ENCODE measurements around the gene SORBS1.
A peak's percentile ranks its signal among the peaks of the same experiment; 100 is the strongest.

Gene SORBS1

DNA sequence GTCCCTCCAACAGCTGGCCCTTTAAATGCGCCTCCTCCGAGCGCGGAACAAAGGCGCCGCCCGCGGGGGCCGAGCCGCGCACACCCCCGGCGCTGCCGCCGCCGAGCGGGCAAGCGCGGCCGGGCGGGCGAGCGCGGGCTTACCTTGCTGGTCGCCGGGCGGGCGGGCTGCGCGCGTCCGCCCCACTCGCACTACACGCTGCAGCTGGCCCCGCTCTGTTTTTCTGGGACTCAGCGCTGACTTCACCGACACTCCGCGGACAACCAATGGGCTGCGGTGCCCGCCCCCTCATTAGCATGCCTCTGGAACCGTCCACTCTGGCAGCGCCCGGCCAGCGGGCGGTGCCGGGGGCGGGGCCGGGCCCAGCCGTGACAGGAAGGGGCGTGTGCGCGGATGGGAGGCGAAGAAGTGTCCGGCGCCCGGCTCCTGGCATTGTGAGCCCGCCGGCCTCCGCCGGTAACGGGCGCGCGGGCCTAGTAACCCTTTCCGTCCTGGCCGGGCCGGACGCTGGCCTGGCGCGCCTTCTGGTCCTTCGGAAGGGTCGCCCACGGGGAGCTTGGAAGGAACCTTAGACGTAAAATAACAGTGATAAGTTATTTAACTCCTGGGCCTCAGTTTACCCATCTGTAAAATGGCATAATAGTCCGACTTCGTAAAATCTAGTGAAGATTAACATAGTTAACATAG lies at the start of gene SORBS1:
SORBS1 (minus strand) TSS at position 195 of the 687 bp plus-strand sequence. CDS start 120,236 bp downstream, outside the sequence.
- peak; percentile 42 to 98 (median 93) for DNase-seq

- no peak for DNase-seq
Observed at GRCh38 chr10:95610727-95611126, 49.6 kb upstream of the SORBS1 start.

DNA sequence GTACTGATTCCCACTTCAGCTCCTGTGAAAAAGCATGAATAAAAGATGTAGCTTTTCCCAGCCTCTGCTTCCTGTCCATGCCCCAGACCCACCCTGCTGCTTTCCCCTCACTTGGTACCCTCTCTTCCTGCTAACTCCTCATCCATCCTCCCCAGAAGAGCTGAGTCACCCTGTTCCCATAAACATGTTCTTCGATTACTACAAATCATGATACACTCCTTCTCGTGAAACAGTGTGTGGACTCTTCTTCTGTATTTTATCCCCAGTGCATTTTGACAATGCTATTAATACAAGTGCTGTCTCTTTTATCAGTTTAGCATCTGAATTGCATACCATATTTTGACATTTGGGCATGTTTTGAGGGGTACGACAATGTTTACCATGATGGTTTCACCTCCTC lies 45.8 kb upstream of the SORBS1 start:
- peak in 1 of 51 donors; percentile 10 for DNase-seq

DNA sequence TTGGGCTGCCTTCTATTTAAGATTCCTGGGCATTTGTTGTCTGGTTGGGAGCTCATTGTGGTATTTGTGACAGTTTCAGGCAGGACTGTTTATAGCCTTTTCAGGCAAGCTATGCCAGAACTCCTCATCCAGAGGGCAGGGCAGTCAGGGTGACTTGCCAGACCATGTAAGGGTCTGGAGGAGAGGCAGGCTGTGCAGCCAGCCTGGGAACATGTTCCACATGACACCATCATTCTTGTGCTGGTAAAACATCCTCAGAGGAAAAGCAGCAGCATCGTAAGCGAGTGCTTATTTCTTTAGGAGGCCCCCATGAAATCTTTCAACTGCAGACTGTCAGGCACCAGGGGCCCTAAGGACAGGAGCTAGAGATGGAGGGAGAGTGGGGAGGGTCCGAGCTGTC lies 44.0 kb upstream of the SORBS1 start:
- no peak for DNase-seq

DNA sequence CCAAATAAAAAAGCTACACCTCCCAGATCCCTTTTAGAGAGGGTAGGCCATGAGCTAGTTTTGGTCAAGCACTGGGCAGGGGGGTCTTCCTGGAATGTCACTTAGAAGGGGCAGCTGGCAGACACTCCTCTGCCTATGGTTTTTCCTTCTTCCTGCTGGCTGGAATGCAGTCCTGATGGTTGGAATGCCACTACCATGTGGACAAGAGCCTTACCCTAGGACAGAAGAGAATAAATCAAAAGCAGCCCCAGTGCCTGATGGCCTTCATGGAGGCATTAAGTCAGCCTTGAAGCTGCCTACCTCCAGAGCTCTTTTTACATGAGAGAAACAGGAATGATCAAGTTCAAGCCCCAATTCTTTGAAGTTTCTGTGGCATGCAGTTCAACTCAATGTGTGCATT lies 43.5 kb upstream of the SORBS1 start:
- DNase-seq = no peak

GRCh38 chr10:95602382-95602781 lies 41.2 kb upstream of the SORBS1 start:
- DNase-seq = no peak

DNA sequence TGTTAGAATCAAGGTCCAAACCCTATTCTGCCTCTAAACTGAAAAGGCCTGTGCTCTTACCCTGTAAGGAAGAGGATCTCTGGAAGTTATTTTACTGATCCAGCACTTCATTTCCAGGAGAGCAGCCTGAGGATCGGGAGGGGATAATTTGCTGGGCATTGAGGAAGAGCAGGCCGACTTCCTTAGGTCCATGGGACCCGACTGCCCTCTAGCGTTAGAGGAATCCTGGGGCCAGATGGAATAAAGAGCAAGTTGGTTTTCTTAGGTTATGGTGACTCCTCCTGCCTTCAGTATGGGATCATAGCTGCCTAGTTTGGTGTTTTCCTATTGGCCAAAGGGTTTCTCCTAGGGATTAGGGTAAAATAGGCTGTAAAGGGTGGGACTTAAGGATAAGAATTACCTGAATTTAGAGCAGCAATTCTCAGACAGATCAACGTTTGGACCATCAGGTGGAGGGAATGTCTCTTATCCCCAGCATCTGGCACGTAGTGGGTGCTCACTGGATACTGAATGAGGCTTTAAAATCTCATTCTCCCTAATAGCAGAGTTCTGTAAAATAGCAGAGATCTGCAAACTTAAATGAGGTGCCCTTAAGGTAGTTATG lies 40.0 kb upstream of the SORBS1 start:
- DNase-seq = peak in 45 of 51 donors; percentile 1 to 85 (median 53)

DNA sequence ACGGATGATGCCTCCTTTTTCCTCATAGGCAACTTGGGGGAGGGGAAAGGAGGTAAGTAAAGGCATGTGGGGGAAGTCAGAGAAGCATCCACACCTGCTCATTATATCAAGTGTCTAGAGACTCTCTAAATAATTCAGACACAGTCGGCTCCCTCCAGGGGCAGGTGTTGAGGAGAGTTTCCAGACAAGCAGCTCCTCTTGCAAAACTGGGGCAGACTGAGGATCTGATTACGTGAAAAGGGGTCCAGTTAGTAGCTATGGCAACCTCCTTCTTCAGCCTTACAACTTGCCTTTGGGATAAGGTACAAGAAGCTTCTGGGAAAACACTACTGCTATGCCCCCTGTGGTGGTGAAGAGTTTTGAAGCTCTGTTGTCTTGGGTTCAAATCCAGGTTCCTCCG lies 39.0 kb upstream of the SORBS1 start:
- no peak for DNase-seq

GRCh38 chr10:95597788-95598187 lies 36.6 kb upstream of the SORBS1 start:
- no peak for DNase-seq

DNA sequence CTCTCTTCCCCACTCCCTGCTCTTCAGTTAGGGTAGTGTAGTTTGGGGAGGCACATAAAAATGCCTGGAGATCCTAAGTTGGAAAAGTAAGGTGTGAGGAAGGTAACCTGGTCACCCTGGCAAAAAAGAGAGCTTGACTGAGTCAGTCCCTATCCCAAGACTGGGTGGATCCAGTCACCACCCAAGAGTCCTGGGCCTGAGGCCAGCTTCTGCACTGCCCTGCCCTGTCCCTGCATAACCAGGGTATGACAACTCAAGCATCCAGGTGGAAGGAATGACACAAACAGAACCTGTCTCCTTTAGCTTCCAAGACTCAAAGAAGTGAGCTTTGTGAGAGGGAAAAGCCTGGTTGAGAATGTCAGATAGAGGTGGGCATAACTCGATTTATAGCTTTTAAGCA lies 26.9 kb upstream of the SORBS1 start:
- no peak for DNase-seq

- peak in 1 of 51 donors; percentile 13 for DNase-seq
Observed at GRCh38 chr10:95579835-95580535, 18.8 kb upstream of the SORBS1 start.

DNA sequence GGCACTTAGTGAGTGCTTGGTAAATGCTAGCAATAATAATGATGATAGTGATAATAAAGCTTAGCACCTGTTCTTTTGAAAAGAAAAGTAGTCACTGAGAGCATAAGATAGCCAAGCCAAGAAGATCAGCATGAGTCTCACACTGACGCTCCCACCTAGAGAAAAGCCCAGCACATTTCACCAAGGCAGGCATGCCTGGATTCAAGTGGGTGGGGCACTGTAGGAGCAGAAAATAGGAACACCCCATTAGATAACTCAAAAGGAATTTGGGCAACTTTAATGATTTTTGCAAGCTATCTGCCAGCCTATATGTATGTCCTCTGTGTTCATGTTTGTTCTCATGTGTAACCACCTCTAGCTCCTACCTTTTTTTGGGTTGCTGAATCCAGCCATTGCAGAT lies 18.1 kb upstream of the SORBS1 start:
- no peak for DNase-seq

DNA sequence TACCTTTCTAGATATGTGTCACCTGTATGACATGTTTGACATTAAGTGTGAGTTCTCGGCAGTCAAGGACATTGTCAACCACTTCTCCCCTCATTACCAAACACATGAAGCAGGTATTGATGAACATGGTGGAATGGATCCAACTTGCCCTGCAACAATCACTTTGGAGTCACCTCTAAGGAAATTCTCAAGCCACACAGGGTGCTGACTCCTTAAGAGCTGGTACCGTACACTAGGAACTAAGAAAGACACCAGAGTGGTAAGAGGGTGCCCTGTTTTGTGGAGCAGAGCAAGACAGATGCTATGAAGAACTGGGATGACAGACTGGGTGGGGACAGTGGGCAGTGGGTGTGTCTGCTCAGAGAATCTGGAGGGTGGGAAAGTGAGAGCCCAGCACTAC lies 17.4 kb upstream of the SORBS1 start:
- no peak for DNase-seq

DNA sequence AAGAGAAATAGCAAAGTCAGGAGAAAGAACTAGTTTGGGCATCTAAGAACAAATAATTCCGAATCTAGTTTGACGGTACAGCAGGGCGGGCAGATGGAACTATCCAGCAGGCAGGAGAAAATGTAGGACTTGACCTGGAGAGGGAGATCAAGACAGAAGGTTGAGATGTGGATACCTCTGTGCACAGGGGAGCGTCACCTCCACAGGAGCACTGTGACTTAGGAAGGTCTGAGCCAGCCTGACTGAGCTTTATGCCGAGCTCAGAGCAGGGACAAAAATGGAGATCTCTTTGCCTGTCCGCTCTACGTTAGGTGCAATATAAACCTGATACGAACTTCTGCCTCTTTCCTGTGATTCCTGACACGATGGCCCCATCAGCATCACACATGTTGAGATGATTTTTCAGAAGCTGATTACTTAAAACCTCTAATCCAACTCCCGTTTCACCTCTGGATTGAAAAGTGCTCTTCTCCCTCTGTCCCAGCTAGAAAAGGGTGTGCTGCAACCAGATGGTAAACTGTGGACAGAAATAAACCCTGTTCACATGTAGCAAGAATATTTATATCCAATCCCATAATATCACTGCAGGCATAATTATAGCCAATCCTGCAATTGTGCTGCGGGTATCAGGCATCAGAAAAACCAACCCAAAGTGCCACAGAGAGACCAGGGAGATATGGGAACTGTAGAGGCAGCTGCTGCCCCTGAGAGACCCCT lies 13.6 kb upstream of the SORBS1 start:
- no peak for DNase-seq

- no peak for DNase-seq
Observed at GRCh38 chr10:95573964-95574604, 12.9 kb upstream of the SORBS1 start.

GRCh38 chr10:95573527-95573926 lies 12.4 kb upstream of the SORBS1 start:
- DNase-seq = no peak

GRCh38 chr10:95572131-95572820 lies 11.1 kb upstream of the SORBS1 start:
- peak in 1 of 51 donors; percentile 5 for DNase-seq

GRCh38 chr10:95571390-95571789 lies 10.2 kb upstream of the SORBS1 start:
- DNase-seq = no peak

GRCh38 chr10:95569368-95569767 lies 8.2 kb upstream of the SORBS1 start:
- DNase-seq = no peak

GRCh38 chr10:95567903-95568630 lies 6.9 kb upstream of the SORBS1 start:
- DNase-seq = no peak
